GM19099 (cell line): Measurements from ENCODE around the gene NUP85.

Experiments used
- POLR2A ChIP-seq: IDR thresholded peaks from 3 replicates; pipeline ENCODE4 v1.6.1; 2011; ENCODE audit warnings: low read depth; ENCODE audit not compliant: insufficient read length; ENCODE audit errors: extremely low read depth

Gene NUP85

DNA sequence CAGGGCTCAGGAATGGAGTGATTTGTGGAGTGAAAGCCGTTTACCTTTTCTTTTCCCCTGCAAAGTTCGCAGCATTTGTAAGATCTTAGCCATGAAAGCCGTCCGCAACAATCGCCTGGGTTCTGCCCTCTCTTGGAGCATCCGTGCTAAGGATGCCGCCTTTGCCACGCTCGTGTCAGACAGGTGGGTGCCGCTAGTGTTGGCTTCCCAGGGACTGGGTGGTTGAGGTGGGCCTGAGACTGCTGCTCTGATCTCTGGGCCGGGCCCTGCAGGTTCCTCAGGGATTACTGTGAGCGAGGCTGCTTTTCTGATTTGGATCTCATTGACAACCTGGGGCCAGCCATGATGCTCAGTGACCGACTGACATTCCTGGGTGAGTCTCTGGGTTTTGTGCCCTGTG lies 27.3 kb downstream of the NUP85 start:
- no peak for TF ChIP-seq POLR2A

DNA sequence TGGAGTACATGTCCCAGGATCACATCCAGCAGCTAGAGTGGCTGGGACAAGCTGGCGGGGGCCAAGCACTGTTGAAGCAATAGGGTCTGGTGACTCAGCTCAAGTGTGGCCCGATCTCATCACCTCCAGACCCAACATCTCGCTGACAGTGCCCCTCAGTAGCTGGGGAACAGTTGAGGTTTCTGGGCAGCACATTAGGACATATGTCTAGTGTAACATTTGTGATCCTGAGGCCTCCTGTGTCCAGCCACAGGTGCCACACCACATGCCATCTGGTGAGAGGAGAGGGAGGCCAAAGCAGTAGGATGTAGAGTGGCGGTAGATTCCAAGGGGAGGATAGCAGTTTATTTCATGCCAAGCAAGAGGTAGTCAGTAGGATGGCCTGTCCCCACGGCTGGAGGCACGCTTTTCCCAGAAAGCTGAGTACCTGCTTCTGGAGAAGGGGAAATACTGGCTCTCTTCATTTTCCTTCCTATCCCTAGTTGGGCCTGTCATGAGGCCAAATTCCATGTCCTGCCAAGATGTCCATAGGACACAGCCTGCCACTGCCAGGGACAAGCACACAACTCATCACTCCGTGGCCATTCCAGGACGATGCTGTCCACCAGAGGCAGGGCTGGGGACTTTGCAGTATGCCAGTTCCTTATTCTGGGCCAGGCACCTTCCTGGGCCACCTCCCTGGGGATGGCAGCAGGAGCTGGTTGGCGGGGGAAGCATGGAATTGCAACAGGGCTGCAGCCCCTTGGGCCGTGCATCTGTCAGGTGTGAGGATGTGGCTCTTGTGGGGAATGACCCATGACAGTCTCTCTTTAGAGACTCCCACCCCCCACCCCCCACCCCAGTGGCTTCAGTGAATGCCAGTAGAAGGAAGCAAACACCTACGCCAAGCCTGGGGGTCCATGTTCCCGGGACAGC lies 31.9 kb downstream of the NUP85 start:
- no peak for TF ChIP-seq POLR2A

DNA sequence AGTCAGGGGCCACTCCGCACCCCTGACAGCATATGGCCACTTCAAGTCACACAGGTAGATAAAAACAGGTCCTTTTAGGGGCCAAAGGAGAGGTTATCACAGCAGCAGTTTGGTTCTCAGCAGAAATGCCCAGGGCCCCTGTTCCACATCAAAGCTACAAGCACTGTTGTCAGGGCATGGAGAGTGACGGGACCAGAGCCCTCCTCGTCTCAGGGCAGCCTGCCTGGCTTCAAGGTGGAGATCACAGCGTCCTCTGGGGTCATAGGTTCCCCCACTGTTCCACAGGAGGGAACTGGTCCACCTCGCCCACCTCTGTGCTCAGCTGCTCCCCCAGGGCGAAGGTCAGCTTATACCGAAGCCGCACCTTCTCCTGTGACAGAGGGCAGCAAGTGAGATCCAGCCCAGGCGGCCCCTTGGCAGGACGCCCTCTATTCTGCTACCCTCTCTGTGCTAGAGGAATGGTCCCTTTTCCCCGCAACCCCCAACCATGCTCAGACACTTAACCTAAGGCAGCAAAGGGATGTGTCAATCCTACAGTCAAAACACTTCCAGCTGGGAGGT lies 32.6 kb downstream of the NUP85 start:
- no peak for TF ChIP-seq POLR2A

DNA sequence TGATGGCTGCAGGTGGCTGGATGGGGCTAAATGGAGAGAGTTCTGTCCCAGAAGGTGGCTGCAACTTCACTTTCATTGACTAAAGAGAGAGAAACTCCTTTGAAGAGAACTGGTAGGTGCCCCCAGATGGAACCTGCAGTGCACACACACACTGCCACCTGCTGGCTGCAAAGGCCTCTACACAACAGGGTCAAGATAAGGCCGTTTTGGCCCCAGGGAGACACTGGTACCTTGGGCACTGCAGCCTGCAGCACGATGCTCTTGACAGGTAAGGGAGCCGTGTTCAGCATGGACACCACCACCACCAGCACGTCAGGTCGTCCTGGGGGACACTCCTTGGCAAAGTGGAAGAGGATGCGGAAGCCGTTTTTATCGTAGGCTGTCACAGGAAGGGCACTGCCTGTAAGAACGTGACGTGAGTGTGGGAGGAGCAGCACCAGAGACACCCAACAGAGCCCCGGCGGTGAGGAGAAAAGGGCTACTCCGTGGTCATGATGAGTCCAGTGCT lies 33.3 kb downstream of the NUP85 start:
- no peak for TF ChIP-seq POLR2A

DNA sequence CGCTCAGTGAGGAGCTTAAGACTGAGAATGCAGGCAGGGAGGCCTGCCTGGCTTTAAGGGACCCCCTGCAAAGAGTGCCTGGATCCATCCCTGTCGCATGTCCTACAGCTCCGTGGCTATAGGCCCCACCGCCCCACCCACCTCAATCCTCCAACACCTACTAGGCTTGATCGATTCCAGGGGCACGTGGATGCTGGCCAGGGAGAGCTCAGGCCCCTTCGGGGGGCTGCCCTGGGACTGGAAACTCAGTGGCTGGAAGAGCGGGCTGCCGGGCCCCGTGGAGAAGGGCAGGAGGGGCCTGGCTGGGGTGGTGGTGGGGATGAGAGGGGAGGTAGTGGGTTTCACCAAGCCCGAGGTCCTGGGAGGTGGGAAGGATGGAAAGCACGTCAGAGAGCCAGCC lies 33.7 kb downstream of the NUP85 start:
- TF ChIP-seq POLR2A = no peak

DNA sequence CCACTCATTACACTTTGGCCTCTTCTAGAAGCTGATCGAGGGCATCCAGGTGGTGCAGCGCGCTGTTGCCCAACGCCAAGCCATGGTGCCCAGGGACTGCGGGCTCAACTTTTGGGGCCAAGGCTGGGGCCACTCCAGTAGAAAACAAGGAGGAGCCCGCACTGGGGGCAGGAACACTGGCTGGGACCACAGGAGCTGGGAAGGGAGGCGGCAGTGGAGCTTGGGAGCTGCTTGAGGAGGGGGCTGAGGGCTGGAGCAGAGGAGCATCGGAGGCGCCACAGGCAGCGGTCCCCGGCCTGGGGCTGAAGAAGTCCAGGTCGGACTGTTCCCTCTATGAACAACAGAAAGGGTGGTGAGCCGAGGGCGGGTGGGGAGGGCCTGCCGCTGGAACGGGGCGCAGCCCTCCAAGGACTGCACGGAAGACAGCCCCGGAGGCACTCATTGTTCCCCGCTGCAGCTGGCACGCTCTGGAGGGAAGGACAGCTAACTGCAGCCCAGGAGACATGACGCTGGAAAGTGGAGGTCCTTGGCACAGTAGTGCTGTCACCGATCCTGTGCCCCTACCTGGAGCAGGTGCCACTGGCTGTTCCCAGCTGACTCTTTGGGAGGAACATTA lies 34.4 kb downstream of the NUP85 start:
- no peak for TF ChIP-seq POLR2A

DNA sequence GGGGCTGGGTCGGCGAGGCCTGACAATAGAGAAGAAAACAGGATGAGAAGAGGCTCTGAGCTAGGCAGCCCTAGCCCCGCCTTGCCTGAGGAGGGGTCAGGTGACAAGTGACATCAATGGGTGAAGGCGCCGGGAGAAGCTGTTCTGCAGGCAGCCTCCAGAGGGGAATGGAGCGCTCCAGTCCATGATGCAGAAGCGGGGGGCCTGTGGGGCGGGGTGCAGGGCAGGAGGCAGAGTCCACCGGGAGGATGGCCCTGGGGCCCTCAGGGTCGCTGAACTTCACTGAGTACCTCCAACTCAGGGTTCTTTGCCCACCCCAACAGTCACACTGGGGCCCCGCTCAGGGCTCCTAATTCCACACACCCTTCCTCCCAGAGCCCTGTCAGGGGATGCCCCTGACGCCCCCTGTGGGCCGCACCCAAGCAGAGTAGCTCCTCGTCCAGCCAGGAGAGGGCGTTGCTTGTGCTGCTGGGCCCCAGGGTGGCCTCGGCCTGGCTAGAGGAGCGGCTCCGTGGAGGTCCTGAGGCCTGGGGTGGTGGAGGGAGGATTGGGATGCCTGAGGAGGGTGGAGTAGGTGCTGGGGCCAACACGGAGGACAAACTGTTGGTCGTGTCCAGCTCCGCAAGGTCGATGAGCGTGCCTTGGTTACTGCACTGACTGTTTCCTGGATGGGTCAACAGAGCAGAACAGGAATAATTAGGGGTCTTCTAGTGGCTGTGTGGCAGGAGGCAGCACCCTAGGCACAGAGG lies 35.1 kb downstream of the NUP85 start:
- no peak for TF ChIP-seq POLR2A

DNA sequence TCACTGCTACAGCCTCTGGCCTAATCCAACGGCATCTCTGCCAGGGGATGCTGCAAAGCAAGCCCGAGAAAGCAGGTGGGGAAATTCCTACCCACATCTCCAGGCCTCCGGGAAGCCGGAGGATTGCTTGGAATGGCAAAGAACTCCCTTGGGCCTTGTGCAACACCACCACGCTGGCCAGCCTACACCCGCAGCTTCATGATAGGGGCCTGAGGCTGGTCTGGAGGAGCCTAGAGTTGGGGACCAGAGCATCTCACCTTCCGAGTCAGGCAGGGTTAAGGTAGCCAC lies 35.6 kb downstream of the NUP85 start:
- no peak for TF ChIP-seq POLR2A

DNA sequence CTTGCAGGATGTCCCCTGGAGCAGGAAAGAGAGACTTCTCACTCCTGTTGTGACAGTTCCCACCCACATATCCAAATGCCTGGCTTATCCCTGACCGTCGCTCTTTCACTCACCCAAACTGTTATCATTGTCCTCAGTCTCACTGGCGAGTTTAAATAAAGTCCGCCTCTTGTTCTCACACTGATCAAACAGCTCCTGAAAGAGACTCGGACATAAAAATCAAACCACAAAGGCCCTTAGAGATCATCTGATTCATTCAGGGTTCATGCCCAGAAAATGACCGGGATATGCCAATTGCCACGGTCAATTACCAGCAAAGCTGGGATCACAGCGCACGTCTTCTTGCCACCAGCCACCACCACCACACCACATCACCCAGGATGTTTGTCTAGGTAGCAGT lies 36.0 kb downstream of the NUP85 start:
- no peak for TF ChIP-seq POLR2A

DNA sequence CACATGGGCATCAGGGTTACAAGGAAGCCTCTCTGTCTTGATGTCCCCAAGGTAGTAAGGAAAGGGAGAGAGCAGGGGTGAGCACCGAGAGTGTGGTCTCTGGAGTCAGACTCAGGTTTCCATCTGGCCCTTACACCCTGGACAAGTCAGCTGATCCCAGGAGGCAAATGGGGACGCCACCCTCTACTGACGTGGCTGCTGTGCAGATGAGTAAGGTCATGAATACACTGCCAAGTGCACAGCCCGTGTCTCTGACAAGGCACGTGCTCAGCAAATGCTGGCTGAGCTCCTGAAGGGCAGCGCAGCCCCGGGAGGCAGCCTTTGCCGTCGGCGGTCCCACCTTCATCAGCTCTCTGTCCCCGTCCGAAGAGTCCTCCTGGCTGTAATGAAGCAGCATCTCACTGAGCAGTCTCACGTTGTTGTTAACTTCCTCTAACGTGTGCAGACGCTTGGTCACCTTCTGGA lies 36.5 kb downstream of the NUP85 start:
- no peak for TF ChIP-seq POLR2A

DNA sequence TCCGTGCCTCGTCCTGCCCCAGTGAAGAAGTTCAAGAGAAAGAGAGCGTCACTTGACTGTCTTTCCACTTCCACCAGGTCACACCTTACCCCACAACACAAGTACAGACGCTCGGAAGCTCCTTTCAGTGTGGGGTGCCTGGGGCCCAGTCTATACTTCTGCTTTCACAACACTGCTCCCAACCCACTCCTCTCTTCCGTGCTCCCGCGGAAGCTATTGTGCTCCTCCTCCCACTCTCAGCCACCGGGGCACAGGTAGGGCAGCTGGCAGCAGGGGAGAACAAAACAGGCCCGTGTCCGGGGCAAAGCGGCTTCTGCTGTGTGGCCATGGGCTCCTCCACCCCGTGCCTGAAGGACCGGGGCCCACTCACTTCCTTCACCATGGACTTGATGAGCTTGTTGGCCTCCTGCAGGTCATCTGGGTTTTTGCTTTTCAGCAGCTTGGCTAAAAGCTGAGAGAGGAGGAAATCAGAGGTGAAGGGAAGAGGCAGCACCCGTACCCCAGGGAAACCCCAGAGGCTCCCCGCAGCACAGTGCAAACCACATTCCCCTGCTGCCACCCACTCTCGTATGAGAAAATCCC lies 37.1 kb downstream of the NUP85 start:
- TF ChIP-seq POLR2A = no peak

DNA sequence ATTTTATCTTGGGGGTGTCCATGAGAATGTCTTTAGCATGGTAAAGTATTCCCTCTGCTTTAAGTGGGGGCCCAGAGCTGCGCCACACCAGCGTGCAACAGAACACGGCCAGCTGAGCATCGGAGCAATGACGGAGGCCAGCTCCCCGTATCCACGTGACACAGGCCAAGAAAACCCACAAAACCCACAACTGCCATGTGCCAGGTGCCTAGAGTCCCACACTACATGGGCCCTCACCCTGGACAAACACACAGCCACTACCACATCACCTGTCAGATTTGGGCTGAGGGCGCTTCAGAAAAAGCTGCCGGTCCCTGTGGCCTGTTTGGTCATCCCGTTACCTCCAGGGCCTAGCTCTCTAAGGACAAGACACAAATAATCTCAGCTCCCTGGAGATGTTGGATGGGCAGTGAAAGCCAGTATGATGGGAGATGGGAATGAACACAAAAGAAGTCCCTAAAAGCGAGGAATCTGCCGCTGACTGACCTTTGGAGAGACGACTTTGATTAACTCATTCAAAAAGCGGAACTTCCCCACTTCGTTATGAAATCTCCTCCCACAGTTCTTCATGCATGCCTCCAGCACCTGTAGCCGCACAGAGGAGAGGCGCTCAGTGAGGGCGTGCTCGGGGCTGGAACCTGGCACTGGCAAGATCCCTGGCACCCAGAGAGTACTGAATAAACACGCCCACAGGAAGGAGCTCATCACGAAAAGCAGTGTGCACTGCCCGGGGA lies 38.8 kb downstream of the NUP85 start:
- TF ChIP-seq POLR2A = no peak

DNA sequence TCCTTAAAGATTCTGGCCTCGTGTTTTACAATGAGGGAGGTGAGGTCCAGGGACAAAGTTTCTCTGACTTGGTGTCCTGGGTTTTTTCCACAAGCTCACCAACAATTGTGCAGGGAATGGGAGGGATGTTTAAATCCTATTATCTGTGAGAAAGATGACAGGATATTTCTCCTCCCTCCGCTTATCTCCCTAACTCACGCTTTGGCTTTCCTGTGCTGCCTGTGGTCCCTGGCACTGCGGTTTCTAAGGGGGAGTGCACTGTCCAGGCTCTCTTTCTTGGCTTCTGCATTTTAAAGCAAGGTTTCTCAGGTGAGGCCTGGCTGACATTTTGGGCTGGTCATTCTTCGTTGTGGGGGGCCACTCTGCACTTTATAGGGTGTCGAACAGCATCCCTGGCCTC lies 39.5 kb downstream of the NUP85 start:
- no peak for TF ChIP-seq POLR2A

DNA sequence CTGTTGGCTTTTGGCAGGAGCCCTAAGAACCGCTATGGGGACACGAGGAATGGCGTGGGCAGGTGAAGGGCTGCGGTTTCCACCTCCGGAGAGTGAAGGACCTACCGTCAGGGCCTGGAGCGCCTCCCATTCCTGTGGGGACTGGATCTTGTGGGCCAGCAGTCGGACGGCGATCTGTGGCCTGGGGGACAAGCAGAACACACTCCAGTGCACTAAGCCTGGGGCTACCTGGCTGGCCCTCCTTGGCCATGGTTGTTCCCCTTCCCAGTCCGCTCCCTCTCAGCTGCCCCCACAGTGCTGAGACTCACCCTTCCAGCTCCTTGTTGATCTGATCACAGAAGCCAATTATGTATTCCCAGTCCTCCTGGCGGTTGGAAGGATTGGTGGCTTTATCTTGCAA lies 40.9 kb downstream of the NUP85 start:
- no peak for TF ChIP-seq POLR2A
